ENCODE results near the gene EIF4G3.

Gene EIF4G3

GRCh38 chr1:21161842-21162241 is 14.9 kb downstream of the EIF4G3 start:
- DNase-seq (ENCODE audit: low spot score) (no peak), ATAC-seq (ENCODE audit: low read depth) (no peak)
- Histone ChIP-seq H3K4me3 (ENCODE audit: severe bottlenecking) (no peak overlapping the region), H3K27me3 (ENCODE audit: insufficient read depth, poor library complexity, severe bottlenecking) (no peaks in the 10 kb centered on the region), H3K27ac (ENCODE audit: poor library complexity, severe bottlenecking) (no peak overlapping the region), H3K9me3 (ENCODE audit: severe bottlenecking) (no peaks in the 10 kb centered on the region), H3K36me3 (ENCODE audit: low read depth) (peaks cover 47% of the 10 kb centered on the region), H3K4me1 (ENCODE audit: insufficient read depth, poor library complexity, severe bottlenecking) (no peaks in the 10 kb centered on the region)
- TF ChIP-seq, protein P1, sequence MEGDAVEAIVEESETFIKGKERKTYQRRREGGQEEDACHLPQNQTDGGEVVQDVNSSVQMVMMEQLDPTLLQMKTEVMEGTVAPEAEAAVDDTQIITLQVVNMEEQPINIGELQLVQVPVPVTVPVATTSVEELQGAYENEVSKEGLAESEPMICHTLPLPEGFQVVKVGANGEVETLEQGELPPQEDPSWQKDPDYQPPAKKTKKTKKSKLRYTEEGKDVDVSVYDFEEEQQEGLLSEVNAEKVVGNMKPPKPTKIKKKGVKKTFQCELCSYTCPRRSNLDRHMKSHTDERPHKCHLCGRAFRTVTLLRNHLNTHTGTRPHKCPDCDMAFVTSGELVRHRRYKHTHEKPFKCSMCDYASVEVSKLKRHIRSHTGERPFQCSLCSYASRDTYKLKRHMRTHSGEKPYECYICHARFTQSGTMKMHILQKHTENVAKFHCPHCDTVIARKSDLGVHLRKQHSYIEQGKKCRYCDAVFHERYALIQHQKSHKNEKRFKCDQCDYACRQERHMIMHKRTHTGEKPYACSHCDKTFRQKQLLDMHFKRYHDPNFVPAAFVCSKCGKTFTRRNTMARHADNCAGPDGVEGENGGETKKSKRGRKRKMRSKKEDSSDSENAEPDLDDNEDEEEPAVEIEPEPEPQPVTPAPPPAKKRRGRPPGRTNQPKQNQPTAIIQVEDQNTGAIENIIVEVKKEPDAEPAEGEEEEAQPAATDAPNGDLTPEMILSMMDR (IDR thresholded peaks at IDR 0.05; ENCODE audit: poor library complexity, severe bottlenecking): no peak

GRCh38 chr1:21160263-21160796 is 16.4 kb downstream of the EIF4G3 start:
- DNase-seq (ENCODE audit: low spot score) (no peak), ATAC-seq (ENCODE audit: low read depth) (no peak)
- H3K36me3 ChIP-seq (ENCODE audit: low read depth): peaks cover 40% of the 10 kb centered on the region
- H3K27me3 ChIP-seq (ENCODE audit: insufficient read depth, poor library complexity, severe bottlenecking): no peaks in the 10 kb centered on the region
- TF ChIP-seq, protein P1 (IDR thresholded peaks at IDR 0.05; ENCODE audit: poor library complexity, severe bottlenecking): no peak
- H3K4me1 ChIP-seq (ENCODE audit: insufficient read depth, poor library complexity, severe bottlenecking): no peaks in the 10 kb centered on the region
- no peak overlapping the region for H3K4me3 ChIP-seq (ENCODE audit: severe bottlenecking)
- no peak overlapping the region for H3K27ac ChIP-seq (ENCODE audit: poor library complexity, severe bottlenecking)
- H3K9me3 ChIP-seq (ENCODE audit: severe bottlenecking): no peaks in the 10 kb centered on the region

DNA sequence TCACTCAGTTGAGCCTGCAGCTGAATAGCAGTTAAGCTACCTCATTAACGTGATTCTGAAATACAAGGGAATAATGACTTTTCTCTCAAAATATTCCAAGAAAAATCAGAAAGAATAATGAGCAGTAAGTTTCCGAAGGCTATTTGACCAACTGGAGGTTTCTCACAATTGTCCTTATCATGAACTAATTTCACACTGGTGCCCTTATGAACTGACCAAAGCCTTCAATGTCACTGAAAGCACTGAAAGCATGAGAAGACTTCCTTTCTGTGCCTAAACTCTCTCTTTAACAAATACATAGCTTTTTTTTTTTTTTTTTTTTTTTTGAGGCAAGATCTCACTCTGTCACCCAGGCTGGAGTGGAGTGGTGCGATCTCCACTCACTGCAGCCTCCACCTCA is 18.8 kb downstream of the EIF4G3 start:
- TF ChIP-seq, protein P1 (IDR thresholded peaks at IDR 0.05; ENCODE audit: poor library complexity, severe bottlenecking): no peak
- H3K9me3 ChIP-seq (ENCODE audit: severe bottlenecking): no peaks in the 10 kb centered on the region
- H3K36me3 ChIP-seq (ENCODE audit: low read depth): peaks cover 32% of the 10 kb centered on the region
- peaks cover 7% of the 10 kb centered on the region for H3K4me1 ChIP-seq (ENCODE audit: insufficient read depth, poor library complexity, severe bottlenecking)
- ATAC-seq (ENCODE audit: low read depth) (no peak), DNase-seq (ENCODE audit: low spot score) (no peak)
- H3K27ac ChIP-seq (ENCODE audit: poor library complexity, severe bottlenecking): no peak overlapping the region
- no peaks in the 10 kb centered on the region for H3K27me3 ChIP-seq (ENCODE audit: insufficient read depth, poor library complexity, severe bottlenecking)
- H3K4me3 ChIP-seq (ENCODE audit: severe bottlenecking): no peak overlapping the region

- ATAC-seq (ENCODE audit: low read depth) (no peak), DNase-seq (ENCODE audit: low spot score) (no peak)
- TF ChIP-seq, protein P1 (IDR thresholded peaks at IDR 0.05; ENCODE audit: poor library complexity, severe bottlenecking): no peak
- Histone ChIP-seq H3K27me3 (ENCODE audit: insufficient read depth, poor library complexity, severe bottlenecking) (no peaks in the 10 kb centered on the region), H3K27ac (ENCODE audit: poor library complexity, severe bottlenecking) (no peak overlapping the region), H3K9me3 (ENCODE audit: severe bottlenecking) (no peaks in the 10 kb centered on the region), H3K4me1 (ENCODE audit: insufficient read depth, poor library complexity, severe bottlenecking) (peaks cover 13% of the 10 kb centered on the region), H3K4me3 (ENCODE audit: severe bottlenecking) (no peak overlapping the region), H3K36me3 (ENCODE audit: low read depth) (peaks cover 25% of the 10 kb centered on the region)
These were observed 19.6 kb downstream of the EIF4G3 start for GRCh38 chr1:21157054-21157453.

GRCh38 chr1:21156019-21156418 is 20.7 kb downstream of the EIF4G3 start:
- Histone ChIP-seq H3K4me1 (ENCODE audit: insufficient read depth, poor library complexity, severe bottlenecking) (peaks cover 21% of the 10 kb centered on the region), H3K27ac (ENCODE audit: poor library complexity, severe bottlenecking) (no peak overlapping the region), H3K4me3 (ENCODE audit: severe bottlenecking) (no peak overlapping the region), H3K9me3 (ENCODE audit: severe bottlenecking) (no peaks in the 10 kb centered on the region), H3K36me3 (ENCODE audit: low read depth) (peaks cover 23% of the 10 kb centered on the region), H3K27me3 (ENCODE audit: insufficient read depth, poor library complexity, severe bottlenecking) (no peaks in the 10 kb centered on the region)
- no peak for ATAC-seq (ENCODE audit: low read depth)
- TF ChIP-seq, protein P1 (IDR thresholded peaks at IDR 0.05; ENCODE audit: poor library complexity, severe bottlenecking): no peak
- DNase-seq (ENCODE audit: low spot score): no peak

All from RWPE2 (cell line).